Common myeloid progenitor, CD34-positive (primary cell): ENCODE data around the gene TMX3.

Experiments used
- CTCF ChIA-PET: fragments of 350-600 bp; sonication (Branson Sonifier 250); formaldehyde crosslinking; loops from one replicate; lab custom pipeline; 2021; ENCODE audit warnings: antibody characterized with exemption; lab: Charles Lee
- POLR2A ChIA-PET: fragments of 350-600 bp; sonication (Branson Sonifier 250); formaldehyde crosslinking; loops from one replicate; lab custom pipeline; 2021; ENCODE audit warnings: antibody characterized with exemption; lab: Charles Lee
- DNase-seq, 3 donors: peaks; one replicate each; pipeline versions ENCODE4 v3.0.0 to v3.0.0-alpha.2; 2013
- H3K27ac ChIP-seq, 2 experiments: 1 replicate in 1 of 2; 2 replicates in 1 of 2; pipeline ENCODE4 v1.7.0; 2013; ENCODE audit warnings: inconsistent platforms in 2 of 2, low read length in 2 of 2, mild to moderate bottlenecking in 2 of 2, low read depth in 1 of 2, moderate library complexity in 1 of 2; ENCODE audit not compliant: severe bottlenecking in 2 of 2, insufficient read depth in 1 of 2, poor library complexity in 1 of 2
- H3K27me3 ChIP-seq, 5 experiments: replicated peaks in 2 of 5; 1 replicate in 3 of 5; 2 replicates in 2 of 5; pipeline versions ENCODE4 v1.6.1 to v1.7.0; 2013; ENCODE audit warnings: low read length in 4 of 5, mild to moderate bottlenecking in 2 of 5, moderate library complexity in 2 of 5, inconsistent platforms in 1 of 5; ENCODE audit not compliant: insufficient read depth in 5 of 5, control insufficient read depth in 4 of 5
- H3K36me3 ChIP-seq, 4 experiments: 1 replicate in 2 of 4; 2 replicates in 2 of 4; pipeline versions ENCODE4 v1.6.1 to v1.7.0; 2013; ENCODE audit warnings: low read length in 3 of 4, control low read depth in 1 of 4, mild to moderate bottlenecking in 1 of 4; ENCODE audit not compliant: control insufficient read depth in 4 of 4, insufficient read depth in 4 of 4
- H3K4me1 ChIP-seq, 4 experiments: 1 replicate in 3 of 4; 2 replicates in 1 of 4; pipeline versions ENCODE4 v1.6.1 to v1.7.1; 2013; ENCODE audit warnings: low read length in 3 of 4, mild to moderate bottlenecking in 3 of 4, control low read depth in 1 of 4, inconsistent platforms in 1 of 4, moderate library complexity in 1 of 4; ENCODE audit not compliant: control insufficient read depth in 4 of 4, insufficient read depth in 4 of 4; ENCODE audit errors: control extremely low read depth in 1 of 4
- H3K4me3 ChIP-seq, 7 experiments: 1 replicate in 4 of 7; 2 replicates in 3 of 7; pipeline versions ENCODE4 v1.5.1 to v1.7.0; 2013; ENCODE audit warnings: mild to moderate bottlenecking in 7 of 7, low read length in 6 of 7, moderate library complexity in 6 of 7, inconsistent platforms in 2 of 7, low read depth in 2 of 7, control low read depth in 1 of 7; ENCODE audit not compliant: insufficient read depth in 4 of 7, control insufficient read depth in 1 of 7; ENCODE audit errors: extremely low read depth in 1 of 7
- H3K9me3 ChIP-seq, 5 experiments: 1 replicate in 4 of 5; 2 replicates in 1 of 5; pipeline versions ENCODE4 v1.6.1 to v1.7.1; 2013; ENCODE audit warnings: low read length in 4 of 5, mild to moderate bottlenecking in 2 of 5, inconsistent platforms in 1 of 5, low read depth in 1 of 5, moderate library complexity in 1 of 5; ENCODE audit not compliant: control insufficient read depth in 4 of 5, insufficient read depth in 2 of 5; ENCODE audit errors: control extremely low read depth in 1 of 5
- WGBS: methylation state at CpG from one replicate; pipeline ENCODE4 v1.1.5; 2013; ENCODE audit not compliant: insufficient coverage; 5-methylcytosine and 5-hydroxymethylcytosine counted together

The TMX3 gene

GRCh38 chr18:68714366-68714711 is 569 bp downstream of the TMX3 start:
- CTCF ChIA-PET = interaction anchor here (1.0 to 2.6 kb wide), 3 partner anchors 10 to 27 kb away, joined by 3 to 7 read pairs (median 4); no protein-coding TSS in a partner anchor
- peak overlapping the region; percentile 76 to 99 (median 97) for H3K4me3 ChIP-seq
- no peaks in the 10 kb centered on the region for H3K27me3 ChIP-seq
- no peaks in the 10 kb centered on the region for H3K9me3 ChIP-seq
- WGBS = 2% methylated on average over 12 of the region's 14 CpGs
- H3K4me1 ChIP-seq = peaks cover 5 to 27% (median 17%) of the 10 kb centered on the region in 4 experiments
- H3K36me3 ChIP-seq = peaks cover 11 to 38% (median 23%) of the 10 kb centered on the region in 4 experiments
- POLR2A ChIA-PET = no interaction called here
- H3K27ac ChIP-seq = peak overlapping the region in 1 of 2 experiments; percentile 84
- peak in 2 of 3 donors; percentile 9 to 27 for DNase-seq

DNA sequence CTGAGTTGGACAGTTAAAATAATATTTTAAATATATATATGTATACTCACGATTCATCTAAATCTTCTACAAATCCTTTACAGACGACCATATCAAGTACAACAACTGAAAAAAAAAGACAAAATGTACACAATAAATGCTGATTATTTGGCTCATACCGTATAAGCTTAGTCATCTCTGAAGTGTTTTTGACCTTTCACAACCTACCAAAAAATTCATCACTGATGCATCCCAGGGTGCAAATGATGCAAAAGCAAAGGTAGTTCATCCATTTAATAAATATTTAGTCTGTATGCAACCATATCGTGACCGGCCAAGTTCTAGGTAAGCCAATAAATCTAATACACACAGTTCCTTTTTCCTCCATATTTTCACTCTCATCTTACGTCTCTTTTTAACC is 1.1 kb downstream of the TMX3 start:
- Histone ChIP-seq H3K9me3 (no peaks in the 10 kb centered on the region), H3K4me3 (peak overlapping the region in 6 of 7 experiments; percentile 96 to 99 (median 98)), H3K4me1 (peaks cover 5 to 27% (median 17%) of the 10 kb centered on the region in 4 experiments), H3K27me3 (no peaks in the 10 kb centered on the region), H3K27ac (peak overlapping the region in 1 of 2 experiments; percentile 84), H3K36me3 (peaks cover 12 to 40% (median 23%) of the 10 kb centered on the region in 4 experiments)
- WGBS = 11% methylated on average over 3 of the region's 6 CpGs
- ChIA-PET CTCF (interaction anchor here (1.0 to 2.6 kb wide), 3 partner anchors 9 to 27 kb away, joined by 3 to 7 read pairs (median 4); no protein-coding TSS in a partner anchor), POLR2A (no interaction called here)
- DNase-seq = peak in 1 of 3 donors; percentile 19

GRCh38 chr18:68713131-68713530 is 1.8 kb downstream of the TMX3 start:
- CTCF ChIA-PET = interaction anchor here (1.4 to 2.6 kb wide), 2 partner anchors 21 to 26 kb away, joined by 3 to 7 read pairs; no protein-coding TSS in a partner anchor
- H3K27ac ChIP-seq = peak overlapping the region in 1 of 2 experiments; percentile 18
- H3K4me1 ChIP-seq = peaks cover 5 to 27% (median 17%) of the 10 kb centered on the region in 4 experiments
- no peaks in the 10 kb centered on the region for H3K9me3 ChIP-seq
- DNase-seq = no peak
- H3K27me3 ChIP-seq = no peaks in the 10 kb centered on the region
- 96% methylated on average over 4 of the region's 4 CpGs for WGBS
- POLR2A ChIA-PET = no interaction called here
- H3K36me3 ChIP-seq = peaks cover 12 to 47% (median 28%) of the 10 kb centered on the region in 4 experiments
- H3K4me3 ChIP-seq = peak overlapping the region in 1 of 7 experiments; percentile 98

DNA sequence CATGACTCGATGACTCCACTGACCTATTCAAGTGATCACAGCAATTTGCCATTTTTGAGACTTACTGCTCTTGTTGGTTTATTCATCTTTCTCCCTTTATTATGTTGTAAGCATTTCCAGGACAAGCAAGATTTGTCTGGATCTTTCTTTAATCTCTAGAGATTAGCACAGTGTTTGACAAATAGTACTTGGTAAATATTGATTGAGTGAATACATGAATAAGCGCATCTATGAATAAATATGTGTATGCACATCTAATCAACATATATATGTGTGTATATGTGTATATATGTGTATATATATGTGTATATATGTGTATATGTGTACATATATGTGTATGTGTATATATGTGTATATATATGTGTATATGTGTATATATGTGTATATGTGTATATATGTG is 7.3 kb downstream of the TMX3 start:
- Histone ChIP-seq H3K27ac (no peak overlapping the region), H3K4me3 (no peak overlapping the region), H3K4me1 (no peaks in the 10 kb centered on the region), H3K9me3 (no peaks in the 10 kb centered on the region), H3K27me3 (no peaks in the 10 kb centered on the region), H3K36me3 (peaks cover 17 to 71% (median 45%) of the 10 kb centered on the region in 4 experiments)
- 100% methylated on average over 1 of the region's 2 CpGs for WGBS
- CTCF ChIA-PET = no interaction called here
- DNase-seq = no peak
- POLR2A ChIA-PET = no interaction called here

DNA sequence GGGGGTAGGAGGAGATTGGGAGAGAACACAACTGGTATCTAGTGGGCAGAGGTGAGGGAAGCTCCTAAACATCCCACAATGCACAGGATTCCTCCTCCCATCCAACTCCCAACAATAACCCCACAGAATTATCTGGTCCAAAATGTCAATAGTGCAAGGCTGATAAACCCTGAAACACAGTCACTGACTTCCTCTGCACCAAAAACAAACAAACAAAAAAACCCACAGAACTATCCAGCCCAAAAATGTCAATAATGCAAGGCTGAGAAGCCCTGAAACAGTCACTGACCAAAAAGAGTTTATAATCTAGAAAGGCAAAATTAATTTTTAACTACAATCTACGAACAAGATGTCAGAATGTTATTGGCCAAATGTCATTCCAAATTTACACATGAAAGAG is 9.8 kb downstream of the TMX3 start:
- H3K9me3 ChIP-seq = no peaks in the 10 kb centered on the region
- H3K4me3 ChIP-seq = no peak overlapping the region
- no CpG with 5 or more reads among the region's 1 CpG for WGBS
- POLR2A ChIA-PET = no interaction called here
- no peak for DNase-seq
- H3K27me3 ChIP-seq = no peaks in the 10 kb centered on the region
- no peaks in the 10 kb centered on the region for H3K4me1 ChIP-seq
- CTCF ChIA-PET = interaction anchor here (1.8 kb wide), 1 partner anchor 9 kb away, joined by 4 read pairs; no protein-coding TSS in a partner anchor
- no peak overlapping the region for H3K27ac ChIP-seq
- H3K36me3 ChIP-seq = peaks cover 11 to 58% (median 32%) of the 10 kb centered on the region in 4 experiments

DNA sequence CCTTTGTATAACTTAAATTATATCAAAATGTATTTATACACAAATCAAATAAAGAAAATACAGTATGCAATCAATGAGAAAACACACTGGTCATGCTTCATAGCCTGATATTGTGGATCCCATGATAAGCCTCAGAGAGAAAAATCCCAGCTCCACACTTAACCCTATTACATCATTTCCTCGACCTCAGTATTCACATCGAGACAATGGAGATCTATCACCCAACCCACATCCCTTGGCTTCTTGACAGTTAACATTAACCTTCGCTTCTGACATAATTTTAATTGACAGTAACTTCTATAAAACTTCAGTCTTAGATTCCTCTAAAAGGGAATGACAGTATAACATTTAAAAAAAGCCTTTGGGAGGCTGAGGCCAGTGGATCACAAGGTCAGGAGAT is 11.6 kb downstream of the TMX3 start:
- no peaks in the 10 kb centered on the region for H3K27me3 ChIP-seq
- no peak overlapping the region for H3K4me3 ChIP-seq
- POLR2A ChIA-PET = no interaction called here
- no peak for DNase-seq
- H3K36me3 ChIP-seq = peaks cover 7 to 47% (median 24%) of the 10 kb centered on the region in 4 experiments
- no peak overlapping the region for H3K27ac ChIP-seq
- no peaks in the 10 kb centered on the region for H3K4me1 ChIP-seq
- H3K9me3 ChIP-seq = no peaks in the 10 kb centered on the region
- WGBS = 94% methylated on average over 3 of the region's 3 CpGs
- CTCF ChIA-PET = no interaction called here

DNA sequence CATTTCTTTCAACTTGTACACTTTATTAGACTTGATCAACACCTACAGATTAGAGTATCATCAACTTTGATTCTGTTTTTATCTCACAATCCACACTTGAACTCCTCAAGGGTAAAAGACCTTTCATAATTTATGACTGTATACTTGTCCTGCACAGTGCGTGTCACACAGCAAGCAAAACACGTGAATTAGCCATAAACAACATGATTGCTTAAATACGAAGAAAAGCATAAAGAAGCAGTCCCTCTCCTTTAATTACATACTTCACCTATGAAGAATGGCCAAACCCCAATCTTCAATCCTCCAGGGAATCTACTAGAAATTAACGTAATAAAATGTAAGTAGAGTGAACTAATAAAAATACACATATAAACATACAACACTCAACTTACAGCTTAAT is 13.6 kb downstream of the TMX3 start:
- H3K9me3 ChIP-seq = no peaks in the 10 kb centered on the region
- ChIA-PET POLR2A (no interaction called here), CTCF (no interaction called here)
- peaks cover 12 to 47% (median 21%) of the 10 kb centered on the region in 4 experiments for H3K36me3 ChIP-seq
- H3K27ac ChIP-seq = no peak overlapping the region
- no peak for DNase-seq
- 100% methylated on average over 1 of the region's 4 CpGs for WGBS
- no peak overlapping the region for H3K4me3 ChIP-seq
- H3K27me3 ChIP-seq = no peaks in the 10 kb centered on the region
- H3K4me1 ChIP-seq = no peaks in the 10 kb centered on the region
